IPS-NIHi7 (cell line): Measurements from ENCODE around the gene EPHA3.
A peak's percentile ranks its signal among the peaks of the same experiment; 100 is the strongest.

ENCODE experiments used
- DNase-seq: peaks from one replicate; pipeline ENCODE4 v3.0.0; 2012; ENCODE audit warnings: mixed read lengths; ENCODE audit errors: extremely low spot score

EPHA3 gene

DNA sequence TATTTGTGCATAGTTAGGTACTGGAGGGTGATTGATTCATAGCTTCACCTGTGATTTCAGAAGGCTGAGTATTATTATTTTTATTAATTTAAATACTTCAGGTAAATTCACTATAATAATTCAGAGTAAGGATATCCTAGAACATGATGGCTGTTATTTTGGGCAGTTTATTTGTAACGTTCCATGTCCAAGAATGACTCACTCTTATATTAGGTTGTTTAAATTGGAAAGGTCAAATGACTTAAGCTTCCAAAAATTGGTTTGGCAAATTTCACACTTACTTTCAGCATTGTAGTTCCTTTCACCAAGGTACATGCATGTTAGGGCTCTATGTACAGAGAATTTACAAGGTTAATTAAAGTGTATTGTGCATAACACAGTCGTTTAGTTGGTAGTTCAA, 120.2 kb downstream of the EPHA3 start:
- no peak for DNase-seq

- no peak for DNase-seq
Measured at GRCh38 chr3:89232155-89232554, 124.7 kb downstream of the EPHA3 start.

- no peak for DNase-seq
Measured at GRCh38 chr3:89234620-89235019, 127.2 kb downstream of the EPHA3 start.

DNA sequence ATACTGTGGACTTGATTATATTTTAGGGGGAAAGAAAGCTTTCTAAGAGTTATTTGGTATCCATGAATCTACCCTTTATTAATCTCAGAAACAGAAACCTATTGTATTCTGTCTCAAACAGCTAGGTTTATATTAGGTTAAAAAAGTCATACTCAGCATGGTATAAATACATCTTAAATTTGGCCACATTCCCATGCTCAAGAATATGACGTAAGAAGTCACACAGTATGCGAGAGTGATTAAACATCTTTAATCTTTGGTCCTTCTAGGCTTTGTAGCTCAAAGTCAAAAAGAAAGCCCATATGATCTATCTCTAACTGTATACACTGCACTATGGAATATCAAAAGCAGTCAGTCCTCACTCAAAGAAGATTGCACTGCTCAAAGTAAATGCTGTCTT, 131.4 kb downstream of the EPHA3 start:
- DNase-seq = no peak

DNA sequence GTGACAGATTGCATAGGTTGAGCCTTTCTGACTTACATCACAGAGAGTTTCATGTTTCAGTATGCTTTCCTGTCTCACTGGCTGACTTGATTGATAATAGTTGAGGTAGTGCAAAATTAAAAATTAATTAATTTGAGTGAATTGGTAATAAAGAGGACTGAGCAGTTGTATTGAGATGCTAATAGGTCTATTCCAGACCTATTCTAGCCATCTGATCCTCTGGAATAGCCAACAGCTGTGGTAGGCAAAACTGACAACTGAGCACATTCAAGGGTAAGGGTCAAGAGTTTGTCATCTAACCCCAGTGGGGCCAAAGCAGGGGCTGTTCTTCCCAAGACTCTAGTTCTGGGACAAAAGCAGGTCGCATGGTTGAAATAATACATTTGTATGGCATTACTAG, 132.4 kb downstream of the EPHA3 start:
- DNase-seq = no peak

DNA sequence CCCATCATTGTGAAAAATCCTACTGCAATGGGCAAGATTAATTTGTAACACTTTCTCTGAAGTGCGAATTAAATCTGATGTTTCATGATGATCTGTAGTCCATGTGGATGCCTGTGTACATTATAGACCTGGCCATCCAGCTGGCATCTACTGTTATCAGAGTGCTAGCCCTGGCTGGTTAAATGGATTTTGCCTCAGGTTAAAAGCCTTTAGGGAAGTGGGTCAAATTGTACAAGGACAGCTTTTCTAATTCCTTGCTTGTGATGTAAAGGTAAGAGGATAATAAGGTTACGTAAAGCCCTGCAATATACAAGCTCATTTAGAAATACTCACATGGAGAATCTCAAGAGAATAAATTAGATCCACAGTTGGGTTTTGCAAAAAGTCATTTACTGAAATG, 138.2 kb downstream of the EPHA3 start:
- DNase-seq = no peak

DNA sequence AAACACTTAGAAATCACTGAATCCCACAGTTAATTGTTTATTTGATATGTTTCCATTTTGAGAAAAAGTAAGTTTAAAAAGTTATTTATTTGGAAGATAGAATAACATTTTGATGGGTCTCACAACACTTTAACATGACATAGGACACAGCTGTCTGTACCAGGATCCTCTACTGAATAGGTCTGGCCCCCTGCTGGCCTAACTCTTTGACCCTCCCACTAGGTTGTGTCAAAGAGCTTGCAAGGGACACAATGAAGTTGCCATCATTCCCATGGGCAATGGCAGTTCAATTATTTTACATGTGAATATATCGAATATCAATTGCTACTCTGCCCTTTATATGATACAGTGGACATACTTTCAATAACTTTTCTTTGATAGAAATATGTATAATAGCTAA, 138.9 kb downstream of the EPHA3 start:
- DNase-seq = peak; percentile 35

GRCh38 chr3:89250742-89251141, 143.3 kb downstream of the EPHA3 start:
- no peak for DNase-seq

DNA sequence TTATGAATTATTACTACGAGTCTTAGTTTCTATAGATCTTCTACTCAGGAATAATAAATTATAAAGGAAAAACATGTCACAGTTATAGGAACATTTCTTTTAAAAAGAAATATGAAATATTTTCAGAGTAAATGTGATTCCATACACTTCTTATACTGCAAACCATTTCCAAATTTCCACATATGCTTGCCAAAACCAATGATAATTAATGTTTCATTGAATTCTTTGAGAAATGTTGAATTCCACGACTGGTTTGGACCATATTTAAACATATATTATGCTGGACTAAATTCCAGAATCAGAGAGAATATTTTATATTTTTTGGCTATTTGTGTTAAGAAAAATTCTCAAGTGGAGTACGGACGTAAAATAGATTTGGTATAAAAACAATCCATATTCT, 144.6 kb downstream of the EPHA3 start:
- no peak for DNase-seq

- no peak for DNase-seq
Measured at GRCh38 chr3:89252860-89253259, 145.4 kb downstream of the EPHA3 start.

DNA sequence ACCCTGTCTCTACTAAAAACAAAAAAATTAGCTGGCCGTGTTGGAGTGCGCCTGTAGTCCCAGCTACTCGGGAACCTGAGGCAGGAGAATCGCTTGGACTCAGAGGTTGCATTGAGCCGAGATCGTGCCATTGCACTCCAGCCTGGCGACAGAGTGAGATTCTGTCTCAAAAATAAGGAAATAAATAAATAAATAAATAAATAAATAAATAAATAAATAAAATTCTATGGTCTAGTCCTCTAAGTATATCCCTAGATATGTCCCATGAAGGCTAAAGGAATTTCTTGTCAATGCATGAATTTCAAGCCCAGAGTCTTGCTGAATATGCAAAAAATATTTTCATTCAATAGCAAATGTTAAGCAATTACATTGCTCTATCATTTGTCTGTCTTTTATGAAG, 149.0 kb downstream of the EPHA3 start:
- DNase-seq = no peak

DNA sequence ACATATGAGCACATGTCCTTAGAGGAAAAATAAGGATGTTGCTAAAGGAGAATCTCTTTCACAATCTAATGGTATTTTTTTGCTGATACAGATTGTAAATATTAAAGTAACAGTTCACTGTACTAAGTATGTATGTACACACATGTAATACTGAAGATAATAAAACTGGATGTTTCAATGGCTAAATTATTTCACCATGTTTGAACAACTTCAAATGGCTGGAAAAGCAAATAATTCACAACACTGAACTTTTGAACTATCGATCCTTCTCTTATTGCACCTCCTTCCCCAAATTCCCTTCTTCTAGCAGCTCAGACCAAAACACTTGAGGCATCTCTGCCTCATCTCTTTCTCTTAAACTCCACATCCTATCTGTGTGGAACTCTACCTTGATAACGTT, 149.5 kb downstream of the EPHA3 start:
- no peak for DNase-seq

DNA sequence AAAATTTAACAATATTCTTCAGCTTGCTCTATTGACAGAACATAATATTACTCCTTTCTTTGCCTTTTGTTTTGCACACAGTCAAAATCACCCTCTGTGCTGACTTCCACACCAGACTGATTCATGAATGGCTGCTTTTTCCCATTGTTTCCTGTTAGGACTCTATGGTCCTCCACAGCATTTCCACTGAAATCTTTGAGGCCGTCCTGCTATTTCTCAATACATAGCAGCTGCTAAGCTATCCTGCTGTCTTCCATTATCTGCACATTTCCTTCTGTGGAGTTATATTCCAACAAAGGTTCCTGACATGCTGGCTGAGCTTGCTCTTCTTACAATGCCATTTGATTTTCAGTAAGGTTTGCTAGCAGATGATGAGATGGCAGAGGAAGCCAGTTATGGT, 153.3 kb downstream of the EPHA3 start:
- DNase-seq = no peak

GRCh38 chr3:89261673-89262072, 154.3 kb downstream of the EPHA3 start:
- DNase-seq = no peak

GRCh38 chr3:89262309-89262929, 155.0 kb downstream of the EPHA3 start:
- no peak for DNase-seq

GRCh38 chr3:89264037-89264560, 156.7 kb downstream of the EPHA3 start:
- no peak for DNase-seq

- no peak for DNase-seq
Measured at GRCh38 chr3:89266074-89266473, 158.7 kb downstream of the EPHA3 start.

DNA sequence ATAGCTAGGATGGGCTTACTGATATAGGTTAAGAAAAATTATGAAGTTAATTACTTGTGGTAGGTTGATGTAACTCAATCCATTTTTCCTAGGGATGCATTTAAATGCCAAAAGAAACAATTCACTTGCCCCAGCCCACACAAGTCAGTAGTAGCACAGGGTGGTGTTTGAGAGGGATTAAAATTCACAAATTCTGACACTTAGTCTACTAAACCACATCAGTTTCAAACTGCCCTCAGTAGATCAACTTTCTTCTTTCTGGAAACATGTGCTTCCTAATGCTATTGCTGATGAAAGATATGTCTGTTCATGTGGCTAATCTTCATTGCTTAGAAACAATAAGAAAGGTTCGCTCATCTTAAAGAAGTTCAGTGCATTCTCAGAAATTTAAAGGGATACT, 160.6 kb downstream of the EPHA3 start:
- no peak for DNase-seq

- no peak for DNase-seq
Measured at GRCh38 chr3:89270201-89270600, 162.8 kb downstream of the EPHA3 start.

DNA sequence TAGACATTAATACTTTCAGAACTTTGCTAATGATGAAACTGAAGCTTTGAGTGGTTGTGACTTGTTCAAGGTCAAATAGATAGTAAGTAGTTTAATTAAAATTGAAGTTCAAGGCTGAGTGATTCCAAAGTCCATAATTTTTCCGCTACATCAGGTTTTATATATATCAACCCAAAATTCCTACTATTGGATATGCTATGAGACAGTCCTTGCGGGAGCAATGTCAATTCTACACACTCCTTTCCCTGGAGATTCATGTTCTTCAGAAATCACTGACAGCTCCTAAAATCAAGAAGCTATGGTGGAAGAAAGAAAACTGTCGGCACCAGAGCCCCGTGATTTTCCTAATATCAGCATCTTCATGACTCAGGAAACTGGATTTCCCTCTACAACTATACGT, 167.6 kb downstream of the EPHA3 start:
- DNase-seq = no peak

- no peak for DNase-seq
Measured at GRCh38 chr3:89276116-89276515, 168.7 kb downstream of the EPHA3 start.

DNA sequence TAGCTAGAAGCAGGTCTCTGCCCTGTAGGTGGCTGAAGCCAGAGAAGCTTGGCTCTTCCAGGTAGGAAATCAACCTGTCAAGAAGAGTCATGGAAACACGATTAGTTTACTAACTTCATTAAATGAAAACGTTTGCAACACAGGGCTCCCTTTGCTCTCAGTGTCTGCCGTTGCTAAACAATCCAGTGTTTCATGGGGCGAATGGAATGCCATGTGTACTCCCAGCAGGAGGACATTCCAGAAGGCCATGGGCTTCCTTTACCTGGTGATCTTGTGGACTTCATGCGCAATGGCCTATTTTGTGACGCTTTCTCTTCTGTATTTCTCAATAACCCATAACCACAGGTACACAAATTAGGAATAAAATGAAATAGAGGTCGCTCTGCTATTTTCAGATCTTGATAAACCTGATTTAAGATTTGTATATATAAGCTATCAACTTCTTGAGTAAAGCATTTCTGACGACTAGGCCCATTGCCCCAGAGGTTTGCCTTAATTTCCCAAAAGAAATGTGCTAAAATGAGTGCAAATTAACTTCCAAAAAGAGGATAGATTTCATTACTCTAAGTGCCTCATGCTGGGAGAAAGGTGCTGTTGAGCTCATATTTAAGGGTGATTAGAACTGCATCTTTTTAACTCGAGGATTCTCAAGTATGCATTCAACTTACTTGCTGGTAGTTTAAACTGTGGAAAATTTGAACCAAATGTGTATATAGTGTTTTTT, 171.0 kb downstream of the EPHA3 start:
- peak; percentile 65 for DNase-seq

- no peak for DNase-seq
Measured at GRCh38 chr3:89280301-89280700, 172.9 kb downstream of the EPHA3 start.
